Liver (tissue), 9 donors: ENCODE data around the gene CALML6. TPM values are rescaled to one million over a fixed set of nuclear protein-coding genes. Genes with fewer than 3 reads are reported as not detected.
"Not testable (repeated sequence)": the region's sequence is repeated elsewhere in the genome, so short reads cannot be mapped to it uniquely, and the experiment has no call there.

Experiments
- DNase-seq: peaks from one replicate; pipeline ENCODE4 v3.0.0-alpha.2; 2017; ENCODE audit warnings: low spot score
- H3K27ac ChIP-seq, 2 donors: one replicate each; pipeline ENCODE4 v1.7.0; 2013; ENCODE audit warnings: inconsistent platforms in 2 of 2, low read length in 2 of 2, control low read depth in 1 of 2, low read depth in 1 of 2, mild to moderate bottlenecking in 1 of 2
- H3K27me3 ChIP-seq, 4 donors: one replicate each; pipeline versions ENCODE4 v1.6.1 to v1.7.0; 2013; ENCODE audit warnings: low read length in 3 of 4, inconsistent platforms in 1 of 4, mild to moderate bottlenecking in 1 of 4, moderate library complexity in 1 of 4; ENCODE audit not compliant: control insufficient read depth in 4 of 4, insufficient read depth in 4 of 4
- H3K36me3 ChIP-seq, 4 donors: one replicate each; pipeline versions ENCODE4 v1.6.1 to v1.7.0; 2013; ENCODE audit warnings: low read length in 3 of 4, mild to moderate bottlenecking in 3 of 4, low read depth in 1 of 4, moderate library complexity in 1 of 4; ENCODE audit not compliant: control insufficient read depth in 4 of 4, insufficient read depth in 3 of 4
- H3K4me1 ChIP-seq, 4 donors: one replicate each; pipeline versions ENCODE4 v1.6.1 to v1.7.0; 2013; ENCODE audit warnings: low read length in 3 of 4, mild to moderate bottlenecking in 3 of 4, moderate library complexity in 1 of 4; ENCODE audit not compliant: control insufficient read depth in 4 of 4, insufficient read depth in 4 of 4
- H3K4me3 ChIP-seq, 3 donors: one replicate each; pipeline versions ENCODE4 v1.6.1 to v1.7.0; 2013; ENCODE audit warnings: low read length in 3 of 3, control low read depth in 1 of 3, low read depth in 1 of 3, mild to moderate bottlenecking in 1 of 3
- H3K9ac ChIP-seq, 2 donors: one replicate each; pipeline ENCODE4 v1.7.0; 2013; ENCODE audit warnings: low read length in 2 of 2, mild to moderate bottlenecking in 2 of 2, moderate library complexity in 2 of 2, control low read depth in 1 of 2, low read depth in 1 of 2
- H3K9me3 ChIP-seq, 4 donors: one replicate each; pipeline versions ENCODE4 v1.6.1 to v1.7.0; 2013; ENCODE audit warnings: low read length in 3 of 4; ENCODE audit not compliant: control insufficient read depth in 4 of 4
- EGR1 ChIP-seq, 2 donors: IDR thresholded peaks; 2 replicates each; pipeline ENCODE4 v1.6.1; 2016 to 2018; ENCODE audit warnings: antibody characterized with exemption in 2 of 2, low read depth in 2 of 2
- FOXA1 ChIP-seq: IDR thresholded peaks from 2 replicates; pipeline ENCODE4 v1.6.1; 2016; ENCODE audit warnings: antibody characterized with exemption
- FOXA2 ChIP-seq: IDR thresholded peaks from 2 replicates; pipeline ENCODE4 v1.6.1; 2016; ENCODE audit warnings: antibody characterized with exemption
- GABPA ChIP-seq, 2 donors: IDR thresholded peaks in 1 of 2; conservative IDR thresholded peaks in 1 of 2; 2 replicates each; pipeline ENCODE4 v1.6.1; 2016; ENCODE audit warnings: antibody characterized with exemption in 2 of 2, mild to moderate bottlenecking in 1 of 2, moderate library complexity in 1 of 2
- HNF4A ChIP-seq, 2 donors: conservative IDR thresholded peaks; 2 replicates each; pipeline ENCODE4 v1.6.1; 2016; ENCODE audit warnings: antibody characterized with exemption in 2 of 2, mild to moderate bottlenecking in 2 of 2
- HNF4G ChIP-seq: IDR thresholded peaks from 2 replicates; pipeline ENCODE4 v1.6.1; 2016; ENCODE audit warnings: antibody characterized with exemption
- JUND ChIP-seq, 2 donors: IDR thresholded peaks; 2 replicates each; pipeline ENCODE4 v1.6.1; 2016; ENCODE audit warnings: antibody characterized with exemption in 2 of 2
- MAX ChIP-seq: IDR thresholded peaks from 2 replicates; pipeline ENCODE4 v1.6.1; 2016; ENCODE audit warnings: antibody characterized with exemption
- NR2F2 ChIP-seq: IDR thresholded peaks from 2 replicates; pipeline ENCODE4 v1.6.1; 2016; ENCODE audit warnings: antibody characterized with exemption
- REST ChIP-seq: IDR thresholded peaks from 2 replicates; pipeline ENCODE4 v1.6.1; 2016; ENCODE audit warnings: antibody characterized with exemption, mild to moderate bottlenecking
- RXRA ChIP-seq, 2 donors: IDR thresholded peaks; 2 replicates each; pipeline ENCODE4 v1.6.1; 2017 to 2018; ENCODE audit warnings: antibody characterized with exemption in 2 of 2, mild to moderate bottlenecking in 1 of 2
- SP1 ChIP-seq: IDR thresholded peaks from 2 replicates; pipeline ENCODE4 v1.6.1; 2018; ENCODE audit warnings: antibody characterized with exemption, mild to moderate bottlenecking
- YY1 ChIP-seq: IDR thresholded peaks from 2 replicates; pipeline ENCODE4 v1.6.1; 2016; ENCODE audit warnings: antibody characterized with exemption, mild to moderate bottlenecking
- ZBTB33 ChIP-seq: IDR thresholded peaks from 2 replicates; pipeline ENCODE4 v1.6.1; 2016; ENCODE audit warnings: antibody characterized with exemption
- WGBS: extraction: QIAGEN DNeasy Blood & Tissue Kit; methylation state at CpG from one replicate; pipeline ENCODE4 v1.1.7; 2013; 5-methylcytosine and 5-hydroxymethylcytosine counted together
- polyA plus RNA-seq, 2 donors: library from polyadenylated mRNA; stranded (reverse) in 1 of 2; unstranded in 1 of 2; fragments of 200-250 nt in 1 of 2; fragments of >200 nt in 1 of 2; fragmentation: Nextera tagmentation in 1 of 2; extraction: Ambion mirVana in 1 of 2; gene quantifications; one replicate each; pipeline versions ENCODE4 v1.2.1 to v1.2.3, GENCODE V29; 2013 to 2015
- total RNA-seq, 2 donors: library from RNA; depleted of rRNA; stranded (reverse); fragments of >200 nt; gene quantifications; one replicate each; pipeline ENCODE4 v1.2.3, GENCODE V29; 2014
- TF ChIP-seq, protein P1 (sequence below): fragments of 150-350 bp; IDR thresholded peaks from 2 replicates; pipeline ENCODE4 v1.5.1; 2017; ENCODE audit warnings: improper control_type of control experiment, low read depth, low read length; ENCODE audit not compliant: missing input control
- donor health status: healthy.
- donor health status: healthy.
- donor health status: healthy.
- donor health status: healthy.
- donor health status: healthy.

CALML6 gene
- total and polyA plus RNA-seq, 4 donors = 0.15 to 0.67 (median 0.47) TPM; not detected in 1

DNA sequence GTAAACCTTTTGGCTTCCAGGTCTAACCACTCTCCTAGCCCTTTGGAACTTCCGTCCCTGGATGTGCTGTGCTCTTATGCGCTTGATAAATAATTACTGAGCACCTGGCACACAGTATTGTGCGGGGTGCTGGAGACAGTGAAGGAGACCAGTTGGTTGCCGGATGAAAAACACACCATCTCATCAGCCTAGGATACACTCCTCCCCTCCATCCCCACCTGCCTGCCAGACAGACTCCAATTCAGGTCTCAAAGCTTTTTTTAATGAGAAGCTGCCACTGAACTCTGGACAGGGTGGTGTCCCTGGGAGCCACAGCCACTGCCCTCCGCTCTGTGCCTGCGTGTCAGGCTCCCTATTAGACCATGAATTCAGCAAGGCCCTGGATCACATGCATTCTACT, 33.3 kb upstream of the CALML6 start:
- Histone ChIP-seq H3K27me3 (no peaks in the 10 kb centered on the region), H3K27ac (peak overlapping the region; percentile 4 to 10), H3K9ac (no peak overlapping the region), H3K4me3 (no peak overlapping the region), H3K36me3 (no peaks in the 10 kb centered on the region), H3K4me1 (peaks cover 6 to 28% (median 22%) of the 10 kb centered on the region in 4 donors), H3K9me3 (no peaks in the 10 kb centered on the region)
- DNase-seq = no peak
- TF ChIP-seq GABPA (IDR thresholded peaks at IDR 0.05 in 1 of 2, conservative IDR thresholded peaks at IDR 0.05 in 1 of 2) (no peak), JUND (IDR thresholded peaks at IDR 0.05) (no peak), MAX (no peak), RXRA (IDR thresholded peaks at IDR 0.05) (peak; percentile 8), YY1 (no peak), HNF4A (conservative IDR thresholded peaks at IDR 0.05) (peak in 1 of 2 donors; percentile 27), SP1 (no peak), NR2F2 (no peak), FOXA1 (no peak), HNF4G (no peak)
- WGBS = 47% methylated on average over 6 of the region's 6 CpGs

DNA sequence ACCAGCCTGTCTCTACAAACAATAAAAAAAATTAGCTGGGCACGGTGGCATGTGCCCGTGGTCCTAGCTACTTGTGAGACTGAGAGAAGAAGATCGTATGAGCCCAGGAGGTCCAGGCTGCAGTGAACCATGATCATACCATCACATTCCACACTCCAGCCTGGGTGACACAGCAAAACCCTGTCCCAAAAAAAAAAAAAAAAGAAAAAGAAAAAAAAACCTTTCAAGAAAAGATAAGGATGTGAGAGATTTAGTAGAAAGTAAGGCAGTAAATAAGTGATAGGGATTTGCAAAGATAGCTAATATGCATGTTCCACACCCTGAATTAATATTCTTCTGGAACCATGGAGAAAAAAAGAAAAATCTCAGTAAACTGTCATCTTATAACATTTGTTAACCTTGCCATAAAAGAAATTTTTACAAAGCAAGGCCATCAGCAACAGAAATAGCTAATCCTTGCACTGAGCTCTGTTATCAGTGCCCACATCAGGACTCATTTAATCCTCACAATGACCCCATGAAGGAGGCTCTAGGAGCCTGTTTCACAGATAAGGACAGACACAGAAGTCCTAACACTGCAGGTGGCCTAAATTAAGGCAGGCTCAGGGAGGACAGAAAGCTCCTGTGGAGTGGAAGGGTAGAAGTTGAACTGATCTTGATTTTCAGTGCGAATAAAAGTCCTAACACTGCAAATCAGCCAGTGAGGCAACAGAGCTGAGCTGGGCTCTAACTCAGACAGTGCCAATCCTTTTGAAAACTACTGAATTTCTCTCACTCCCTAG, 31.8 kb upstream of the CALML6 start:
- Histone ChIP-seq H3K27me3 (no peaks in the 10 kb centered on the region), H3K9ac (no peak overlapping the region), H3K9me3 (no peaks in the 10 kb centered on the region), H3K4me1 (peaks cover 6 to 26% (median 24%) of the 10 kb centered on the region in 4 donors), H3K4me3 (no peak overlapping the region), H3K36me3 (no peaks in the 10 kb centered on the region), H3K27ac (no peak overlapping the region)
- DNase-seq = no peak
- TF ChIP-seq REST (no peak), RXRA (IDR thresholded peaks at IDR 0.05) (no peak), HNF4G (no peak), EGR1 (IDR thresholded peaks at IDR 0.05; ENCODE audit: low read depth in 2 of 2) (no peak), FOXA2 (no peak), HNF4A (conservative IDR thresholded peaks at IDR 0.05) (no peak), ZBTB33 (no peak), JUND (IDR thresholded peaks at IDR 0.05) (no peak)
- TF ChIP-seq, protein P1, sequence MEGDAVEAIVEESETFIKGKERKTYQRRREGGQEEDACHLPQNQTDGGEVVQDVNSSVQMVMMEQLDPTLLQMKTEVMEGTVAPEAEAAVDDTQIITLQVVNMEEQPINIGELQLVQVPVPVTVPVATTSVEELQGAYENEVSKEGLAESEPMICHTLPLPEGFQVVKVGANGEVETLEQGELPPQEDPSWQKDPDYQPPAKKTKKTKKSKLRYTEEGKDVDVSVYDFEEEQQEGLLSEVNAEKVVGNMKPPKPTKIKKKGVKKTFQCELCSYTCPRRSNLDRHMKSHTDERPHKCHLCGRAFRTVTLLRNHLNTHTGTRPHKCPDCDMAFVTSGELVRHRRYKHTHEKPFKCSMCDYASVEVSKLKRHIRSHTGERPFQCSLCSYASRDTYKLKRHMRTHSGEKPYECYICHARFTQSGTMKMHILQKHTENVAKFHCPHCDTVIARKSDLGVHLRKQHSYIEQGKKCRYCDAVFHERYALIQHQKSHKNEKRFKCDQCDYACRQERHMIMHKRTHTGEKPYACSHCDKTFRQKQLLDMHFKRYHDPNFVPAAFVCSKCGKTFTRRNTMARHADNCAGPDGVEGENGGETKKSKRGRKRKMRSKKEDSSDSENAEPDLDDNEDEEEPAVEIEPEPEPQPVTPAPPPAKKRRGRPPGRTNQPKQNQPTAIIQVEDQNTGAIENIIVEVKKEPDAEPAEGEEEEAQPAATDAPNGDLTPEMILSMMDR = no peak
- WGBS = 62% methylated on average over 4 of the region's 4 CpGs

DNA sequence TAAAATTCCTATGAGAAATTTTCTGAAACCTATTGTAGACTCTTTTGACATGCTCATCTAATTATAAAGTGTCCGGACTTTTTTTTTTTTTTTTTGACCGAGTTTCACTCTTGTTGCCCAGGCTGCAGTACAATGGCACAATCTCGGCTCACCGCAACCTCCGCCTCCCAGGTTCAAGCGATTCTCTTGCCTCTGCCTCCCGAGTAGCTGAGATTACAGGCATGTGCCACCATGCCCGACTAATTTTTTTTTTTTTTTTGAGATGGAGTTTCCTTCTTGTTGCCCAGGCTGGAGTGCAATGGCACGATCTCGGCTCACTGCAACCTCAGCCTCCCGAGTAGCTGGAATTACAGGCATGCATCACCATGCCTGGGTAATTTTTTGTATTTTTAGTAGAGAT, 31.2 kb upstream of the CALML6 start:
- not testable (repeated sequence) for H3K36me3 ChIP-seq, H3K4me3 ChIP-seq, DNase-seq, H3K9me3 ChIP-seq, H3K9ac ChIP-seq, H3K27me3 ChIP-seq, H3K27ac ChIP-seq
- H3K4me1 ChIP-seq = peaks cover 5 to 29% (median 25%) of the 10 kb centered on the region in 4 donors
- WGBS = 82% methylated on average over 11 of the region's 11 CpGs
